Stimulated activated CD8-positive, alpha-beta memory T cell treated with anti-CD3 and anti-CD28 coated beads, Interleukin-7, amount 100 ng/mL, for 24 hours (primary cell): Measurements from ENCODE around the gene OAS2.

Experiments
- DNase-seq: peaks from one replicate; pipeline ENCODE4 v3.0.0-alpha.2; 2020; ENCODE audit warnings: low read depth

The OAS2 gene

DNA sequence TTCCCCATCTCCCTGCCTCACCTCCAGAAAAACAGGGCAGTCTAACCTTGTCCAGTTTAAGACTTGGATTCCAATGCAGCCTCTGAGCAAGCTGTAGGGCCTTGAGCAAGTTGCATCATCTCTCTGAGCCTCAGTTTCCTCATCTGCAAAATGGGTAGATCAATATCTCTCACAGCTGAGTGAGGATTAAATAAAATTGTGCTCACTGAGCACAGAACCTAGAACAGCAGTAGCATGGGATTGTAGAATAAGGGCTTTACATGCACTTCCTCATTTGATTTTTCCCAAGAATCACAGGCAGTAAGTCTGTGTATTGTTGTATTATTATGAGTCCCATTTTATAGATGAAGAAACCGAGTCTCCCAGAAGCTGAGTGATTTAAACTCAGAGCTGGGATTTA, 80.2 kb downstream of the OAS2 start:
- DNase-seq, result no peak

DNA sequence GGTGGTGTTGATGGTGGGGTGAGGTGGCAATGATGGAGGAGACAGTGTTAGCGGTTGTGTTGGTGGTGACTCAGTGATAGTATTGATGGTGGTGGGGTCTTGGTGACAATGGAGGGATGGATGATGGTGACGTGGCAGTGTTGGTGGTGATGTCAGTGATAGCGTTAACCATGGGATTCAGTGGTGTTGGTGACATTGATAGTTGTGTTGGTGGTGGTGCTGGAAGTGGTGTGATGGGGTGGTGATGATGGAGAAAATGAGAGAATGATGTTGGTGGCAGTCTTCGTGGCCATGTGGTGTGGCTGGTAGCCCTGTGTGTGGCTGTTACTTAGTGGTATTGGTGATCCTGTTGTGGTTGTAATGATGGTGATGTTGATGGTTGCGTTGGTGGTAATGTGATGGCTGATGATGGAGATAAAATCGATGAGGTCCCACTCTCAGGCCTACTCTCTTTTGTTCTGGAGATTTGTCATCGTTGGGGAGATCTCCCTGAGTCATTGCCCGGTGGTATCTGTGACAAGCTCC, 80.8 kb downstream of the OAS2 start:
- DNase-seq, result no peak

DNA sequence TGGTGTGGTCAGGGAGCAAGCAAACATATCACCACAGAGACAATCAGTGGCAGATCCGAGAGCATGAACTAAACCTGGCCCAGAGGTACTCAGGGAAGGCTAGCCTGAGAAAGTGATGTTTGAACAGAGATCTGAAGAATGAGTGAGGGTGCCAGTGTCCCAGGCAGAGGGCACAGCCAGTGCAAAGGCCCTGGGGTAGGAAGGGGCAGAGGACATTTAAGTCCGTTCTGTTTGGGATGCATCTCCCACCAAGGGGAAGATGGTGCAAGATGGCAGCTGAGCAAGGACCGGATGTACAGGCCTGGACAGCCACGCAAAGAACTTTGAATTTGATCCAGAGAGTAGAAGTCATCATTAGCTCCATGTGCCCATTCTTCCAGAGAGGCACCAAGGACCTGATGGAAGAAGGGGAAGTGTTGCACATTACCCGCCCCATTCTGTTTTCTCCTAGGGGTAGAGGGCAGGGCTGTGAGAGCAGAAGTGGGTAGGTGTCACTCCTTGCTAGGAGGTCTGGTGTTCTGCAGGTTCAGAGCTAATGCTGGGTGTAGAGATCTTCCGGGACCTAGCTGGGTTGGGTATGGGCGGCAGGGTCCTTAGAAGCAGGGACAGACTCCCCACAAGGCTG, 82.1 kb downstream of the OAS2 start:
- no peak for DNase-seq

DNA sequence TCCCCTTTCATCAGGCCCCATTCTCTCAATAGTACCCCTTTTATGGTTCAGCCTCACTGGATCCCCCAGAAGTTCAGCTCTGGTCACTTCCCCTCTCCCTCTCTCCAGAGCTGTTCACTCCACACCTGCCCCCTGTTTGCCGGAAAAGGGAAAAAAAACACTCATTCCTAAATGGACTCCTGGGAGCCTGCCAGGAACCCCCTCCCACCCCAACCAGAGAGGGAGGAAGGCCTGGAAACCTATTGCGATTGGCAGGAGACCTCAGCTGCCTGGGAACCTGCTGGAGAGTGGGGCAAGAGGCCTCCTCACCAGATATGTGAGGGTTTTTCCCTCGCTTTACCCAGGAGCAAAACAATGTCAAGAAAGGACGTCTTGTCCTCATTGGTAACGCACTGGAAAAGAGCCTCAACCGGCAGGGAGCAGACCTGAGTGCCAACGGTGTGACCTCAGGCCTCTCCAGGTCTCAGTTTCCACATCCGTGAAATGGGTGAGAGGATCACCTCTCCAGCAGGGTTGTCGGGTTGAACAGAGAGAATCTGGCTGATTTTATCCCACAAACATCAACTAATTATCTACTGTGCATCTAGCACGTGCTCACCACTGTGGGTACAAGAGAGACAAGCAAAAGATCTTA, 82.9 kb downstream of the OAS2 start:
- DNase-seq, result no peak
